ENCODE results near the gene FAM219B. TPM values are rescaled to one million over a fixed set of nuclear protein-coding genes. Genes with fewer than 3 reads are reported as not detected.
"Not testable (repeated sequence)": the region's sequence is repeated elsewhere in the genome, so short reads cannot be mapped to it uniquely, and the experiment has no call there.

Gene FAM219B
- total RNA-seq: 80.4 TPM

GRCh38 chr15:74906450-74907162, at the start of gene FAM219B:
Gene FAM219B (minus strand): TSS chr15:74906851. CDS start chr15:74906800, 51 bp downstream.
- peak; percentile 91 for DNase-seq (ENCODE audit: low spot score)

DNA sequence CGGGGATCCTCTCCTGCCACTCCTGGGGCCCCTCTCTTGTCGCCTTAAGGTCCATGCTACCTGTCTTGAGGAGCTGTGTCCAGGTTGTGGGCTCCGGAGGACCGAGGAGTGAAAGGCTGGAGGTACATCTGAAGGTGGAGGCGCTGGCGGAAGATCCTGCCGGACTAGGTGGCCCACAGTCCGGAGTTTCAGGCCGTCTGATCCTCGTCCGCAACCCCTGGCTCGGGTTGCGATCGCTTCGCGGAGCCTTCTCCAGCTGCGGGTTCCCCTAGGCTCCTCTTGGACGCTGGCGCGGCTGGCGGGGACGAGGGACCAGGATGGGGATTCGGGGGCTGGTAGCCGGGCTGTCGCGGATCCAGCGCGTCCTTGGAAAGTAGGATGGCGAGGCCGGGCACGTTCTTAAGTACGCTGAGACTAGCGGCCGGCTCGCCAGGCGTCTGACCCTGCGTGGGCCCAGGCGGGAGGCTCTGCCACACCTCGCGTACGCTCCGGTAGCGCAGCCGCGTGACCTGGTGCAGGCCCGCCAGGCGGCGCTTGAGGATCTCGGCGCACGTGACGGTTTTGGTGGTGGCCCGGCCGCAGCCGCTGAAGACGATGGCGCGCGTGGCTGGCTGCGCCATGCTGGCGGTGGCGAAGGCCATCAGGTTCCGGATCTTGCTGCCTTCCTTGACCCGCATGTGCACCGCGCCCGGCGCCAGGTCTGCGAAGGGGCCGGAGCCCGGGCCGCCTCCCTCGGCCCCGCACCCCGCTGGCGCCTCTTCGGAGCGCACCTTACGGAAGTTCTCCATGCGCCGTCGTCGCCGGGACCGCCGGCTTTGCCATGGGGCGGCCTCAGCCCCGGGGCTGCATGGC, 49.4 kb upstream of the FAM219B start:
- peak; percentile 86 for DNase-seq (ENCODE audit: low spot score)

GRCh38 chr15:74955017-74955416, 48.4 kb upstream of the FAM219B start:
- DNase-seq (ENCODE audit: low spot score): no peak

- no peak for DNase-seq (ENCODE audit: low spot score)
Observed at GRCh38 chr15:74954515-74954914, 47.9 kb upstream of the FAM219B start.

- no peak for DNase-seq (ENCODE audit: low spot score)
Observed at GRCh38 chr15:74951006-74951405, 44.4 kb upstream of the FAM219B start.

DNA sequence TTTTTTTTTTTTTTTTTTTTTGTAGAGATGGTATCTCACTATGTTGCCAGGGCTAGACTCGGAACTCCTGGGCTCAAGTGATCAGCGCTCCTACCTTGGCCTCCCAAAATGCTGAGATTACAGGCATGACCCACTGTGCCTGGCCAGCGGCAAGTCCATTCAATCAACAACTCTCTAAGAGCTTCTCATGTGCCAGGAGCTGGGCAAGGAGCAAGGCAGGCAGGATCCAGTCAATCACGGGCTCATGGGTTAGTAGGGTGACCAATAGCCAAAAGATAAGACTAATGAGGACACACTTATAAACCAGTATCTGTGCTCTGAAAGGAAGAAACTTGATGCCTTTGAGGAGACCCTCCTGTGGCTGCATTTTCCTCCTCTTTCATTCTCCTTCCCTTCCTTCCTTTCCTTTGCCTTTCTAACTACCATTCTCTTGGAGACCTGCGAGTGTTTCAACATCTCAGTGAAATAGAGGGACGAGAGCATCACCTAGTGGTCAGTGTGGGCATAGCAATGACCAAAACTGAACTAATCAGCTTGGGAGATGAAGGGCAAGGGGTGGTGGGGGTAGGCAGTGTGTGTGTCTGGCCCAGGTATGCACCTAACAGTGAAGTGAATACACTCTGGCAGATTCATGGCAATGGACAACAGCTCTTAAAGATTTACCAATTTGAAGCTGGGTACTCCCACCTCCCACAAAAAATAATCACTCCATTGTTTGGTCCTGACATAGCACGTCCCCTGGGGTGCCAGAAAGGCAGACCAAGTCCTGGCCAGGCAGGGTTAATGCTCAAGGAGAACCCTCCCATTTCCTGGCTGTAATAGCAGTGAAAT, 43.6 kb upstream of the FAM219B start:
- peak; percentile 80 for DNase-seq (ENCODE audit: low spot score)

GRCh38 chr15:74937590-74938371, 31.1 kb upstream of the FAM219B start, which contains the start of gene COX5A:
Gene COX5A (minus strand): TSS chr15:74938073. CDS start chr15:74938014, 59 bp downstream.
- peak; percentile 96 for DNase-seq (ENCODE audit: low spot score)

DNA sequence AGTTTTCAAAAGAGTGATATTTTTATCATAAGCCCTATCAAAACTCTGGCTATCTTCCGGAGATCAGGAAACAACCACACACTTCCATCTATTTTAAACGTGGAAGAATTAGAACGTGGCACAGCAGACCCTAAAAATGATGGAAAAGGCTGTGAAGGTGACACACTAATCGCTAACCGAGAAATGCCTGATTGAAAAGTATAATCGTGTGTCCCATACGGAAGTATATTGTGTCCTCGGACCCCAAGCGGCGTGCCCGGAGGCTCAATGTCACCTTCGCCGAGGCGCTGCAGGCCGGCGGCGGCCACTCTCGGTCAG, 30.6 kb upstream of the FAM219B start:
- no peak for DNase-seq (ENCODE audit: low spot score)

DNA sequence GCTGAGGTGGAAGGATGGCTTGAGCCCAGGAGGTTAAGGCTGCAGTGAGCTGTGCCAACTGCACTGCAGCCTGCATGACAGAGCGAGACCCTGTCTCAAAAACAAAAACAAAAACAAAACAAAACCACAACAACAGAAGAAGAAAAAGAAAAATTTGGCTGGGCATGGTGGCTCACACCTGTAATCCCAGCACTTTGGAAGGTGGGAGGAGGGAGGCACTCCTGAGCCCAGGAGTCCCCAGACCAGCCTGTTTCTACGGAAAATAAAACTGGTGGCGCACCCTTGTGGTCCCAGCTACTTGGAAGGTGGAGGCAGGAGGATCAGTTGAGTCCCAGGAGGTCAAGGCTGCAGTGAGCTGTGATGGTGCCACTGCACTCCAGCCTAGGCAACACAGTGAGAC, 28.5 kb upstream of the FAM219B start:
- not testable (repeated sequence) for DNase-seq (ENCODE audit: low spot score)

DNA sequence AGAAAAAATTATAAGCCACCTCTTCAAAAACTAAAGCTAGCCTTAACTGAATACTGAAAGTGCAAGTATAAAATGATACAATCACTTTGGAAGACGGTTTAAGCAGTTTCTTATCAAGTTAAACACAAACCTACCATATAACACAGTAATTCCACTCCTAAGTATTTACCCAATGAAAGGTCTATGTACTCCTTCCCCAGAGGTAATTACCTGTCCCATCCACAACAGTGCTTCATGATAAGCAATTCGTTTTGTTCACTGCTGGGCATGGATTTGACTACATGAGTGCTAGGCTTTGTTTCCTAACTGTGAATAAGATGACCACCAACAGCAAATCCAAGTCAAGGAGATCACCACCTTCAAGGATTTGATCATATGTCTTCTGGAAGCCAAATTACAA, 26.9 kb upstream of the FAM219B start:
- no peak for DNase-seq (ENCODE audit: low spot score)

DNA sequence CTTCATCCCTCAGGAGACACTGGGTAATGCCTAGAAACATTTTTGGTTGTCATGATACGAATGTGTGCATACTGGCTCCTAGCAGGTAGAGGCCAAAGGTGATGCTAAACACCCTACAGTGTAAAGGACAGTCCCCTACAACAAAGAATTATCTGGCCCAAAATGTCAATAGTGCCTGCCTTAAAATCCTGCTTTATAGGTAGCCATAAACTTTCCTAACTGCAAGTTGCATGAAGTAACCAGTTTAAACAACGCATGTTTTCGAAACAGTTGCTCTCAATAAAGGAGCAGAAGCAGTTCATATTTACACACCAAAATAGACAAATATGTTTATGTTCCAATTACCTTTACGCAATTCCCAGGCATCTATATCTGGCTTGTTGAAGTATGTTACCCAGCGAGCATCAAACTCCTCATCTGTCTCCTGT, 22.1 kb upstream of the FAM219B start:
- no peak for DNase-seq (ENCODE audit: low spot score)

GRCh38 chr15:74924525-74924924, 17.9 kb upstream of the FAM219B start:
- no peak for DNase-seq (ENCODE audit: low spot score)

GRCh38 chr15:74920456-74920855, 13.8 kb upstream of the FAM219B start:
- DNase-seq (ENCODE audit: low spot score): no peak

DNA sequence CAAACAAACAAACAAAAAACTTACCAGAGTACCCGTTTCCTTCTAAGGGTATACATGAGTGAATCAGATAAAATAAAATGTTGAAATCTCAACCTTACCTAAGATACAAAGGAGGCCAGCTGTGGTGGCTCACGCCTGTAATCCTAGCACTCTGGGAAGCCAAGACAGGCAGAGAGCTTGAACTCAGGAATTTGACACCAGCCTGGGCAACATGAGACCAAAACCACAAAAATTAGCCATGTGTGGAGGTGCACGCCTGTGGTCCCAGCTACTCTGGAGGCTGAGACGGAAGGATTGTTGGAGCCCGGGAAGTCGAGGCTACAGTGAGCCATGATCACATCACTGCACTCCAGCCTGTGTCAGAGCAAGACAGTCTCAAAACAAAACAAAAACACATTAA, 11.0 kb upstream of the FAM219B start:
- DNase-seq (ENCODE audit: low spot score): no peak

GRCh38 chr15:74913799-74914198, 7.1 kb upstream of the FAM219B start:
- DNase-seq (ENCODE audit: low spot score): not testable (repeated sequence)

GRCh38 chr15:74913041-74913440, 6.4 kb upstream of the FAM219B start:
- DNase-seq (ENCODE audit: low spot score): no peak

DNA sequence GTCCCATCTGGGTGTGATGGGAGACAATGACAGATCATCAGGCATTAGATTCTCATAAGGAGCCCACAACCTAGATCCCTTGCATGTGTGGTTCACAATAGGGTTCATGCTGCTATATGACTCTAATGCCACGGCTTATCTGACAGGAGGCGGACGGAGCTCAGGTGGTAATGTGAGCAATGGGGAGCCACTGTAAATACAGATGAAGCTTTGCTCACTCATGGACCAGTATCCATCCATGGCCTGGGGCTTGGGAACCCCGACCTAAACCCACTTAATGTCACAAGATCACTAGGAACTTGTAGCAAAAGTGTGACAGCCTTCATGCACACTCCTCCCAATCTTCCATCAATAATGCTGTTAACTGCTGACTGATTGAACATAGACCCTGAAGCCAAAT, 2.0 kb upstream of the FAM219B start:
- DNase-seq (ENCODE audit: low spot score): no peak

DNA sequence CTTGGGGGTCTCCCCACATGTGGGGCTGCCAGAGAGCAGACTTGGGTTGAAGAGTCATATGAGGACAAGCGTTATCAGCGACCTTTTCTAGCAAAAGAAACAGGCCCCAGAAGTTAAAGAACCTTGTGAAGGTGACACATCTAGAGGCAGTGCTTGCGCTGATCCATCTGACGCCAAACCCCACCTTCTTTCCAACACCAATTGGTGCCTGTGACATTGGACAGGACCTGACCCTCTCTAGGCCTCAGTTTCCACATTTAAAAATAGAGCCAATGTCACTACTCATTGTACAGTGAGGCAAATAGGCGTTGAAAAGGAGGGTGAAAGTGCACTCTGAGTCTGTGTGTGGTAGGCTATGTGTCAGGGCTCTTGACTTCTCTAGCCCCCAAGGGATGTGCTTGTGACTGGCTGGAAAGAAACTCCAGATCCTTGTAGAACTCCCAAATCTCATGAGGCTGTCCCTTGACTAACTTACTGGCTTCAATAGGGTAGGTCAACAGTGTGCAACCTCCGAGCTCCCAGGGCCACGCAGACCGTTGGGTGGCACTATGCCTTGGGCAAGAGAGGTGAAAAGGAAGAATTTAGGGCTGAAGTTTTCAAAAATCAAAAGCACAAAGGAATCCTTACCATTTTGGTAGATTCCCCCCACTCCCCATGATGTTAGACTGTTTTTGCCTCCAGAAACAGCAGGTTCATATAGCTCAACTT, 666 bp upstream of the FAM219B start:
- no peak for DNase-seq (ENCODE audit: low spot score)

DNA sequence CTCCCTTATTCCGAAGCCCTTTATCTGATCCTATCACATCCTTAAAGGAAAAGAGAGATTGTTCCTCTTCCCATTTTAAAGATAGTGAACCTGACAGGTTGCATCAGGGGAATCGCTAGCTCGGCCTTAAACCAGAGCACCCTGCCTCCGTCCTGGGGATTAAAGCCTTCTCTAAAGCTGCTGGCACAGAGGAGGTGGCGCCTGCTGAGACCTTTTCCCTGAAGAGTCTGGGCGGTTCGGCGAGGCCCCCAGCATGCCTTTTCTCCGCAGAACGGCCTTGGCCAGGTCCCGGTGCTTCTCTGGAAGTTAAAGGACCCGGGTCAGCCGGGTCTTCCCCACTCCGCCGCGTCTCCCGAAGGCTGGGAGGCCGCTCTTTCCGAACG, 593 bp downstream of the FAM219B start:
- DNase-seq (ENCODE audit: low spot score): no peak

DNA sequence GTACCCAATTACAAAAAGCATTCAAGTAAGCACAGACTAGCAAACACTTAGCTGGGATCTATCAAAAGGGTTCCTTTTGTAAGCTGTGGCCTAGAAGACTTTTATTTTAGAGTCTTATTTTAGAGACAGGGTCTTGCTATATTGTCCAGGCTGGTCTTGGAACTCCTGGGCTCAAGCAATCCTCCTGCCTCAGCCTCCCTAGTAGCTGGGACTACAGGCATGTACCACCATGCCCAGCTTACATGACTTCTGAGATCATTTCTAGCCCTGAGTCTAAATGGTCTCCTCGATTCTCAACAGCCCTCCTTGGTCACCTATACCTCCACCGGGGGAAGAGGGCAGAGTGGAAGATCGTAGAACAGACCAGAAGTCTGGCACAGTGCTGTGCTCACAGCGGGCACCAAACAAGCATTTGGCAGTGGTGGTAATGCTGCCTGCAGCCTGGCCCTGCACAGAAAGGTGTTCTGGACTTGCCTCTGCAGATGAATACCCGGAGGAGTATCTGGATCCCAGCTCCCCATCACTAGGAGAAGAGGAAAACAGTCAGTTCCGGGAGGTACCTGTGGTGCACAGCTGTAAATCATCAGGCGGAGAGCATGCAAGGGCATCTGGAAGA, 2.4 kb downstream of the FAM219B start:
- DNase-seq (ENCODE audit: low spot score): no peak
